HepG2 (cell line): ENCODE measurements around the gene VSIG8. TPM values are rescaled to one million over a fixed set of nuclear protein-coding genes. Genes with fewer than 3 reads are reported as not detected.
A peak's percentile ranks its signal among the peaks of the same experiment; 100 is the strongest.

Experiments used
- ATAC-seq: fragments of 200-7000 bp; cut with Tn5 transposase; 3 replicates; pipeline ENCODE4 v1.9.1; 2020; ENCODE audit warnings: mild to moderate bottlenecking, moderate library complexity
- BruUV-seq: library from RNA; stranded (reverse); fragments of 400-500 nt; replicated peaks from 2 replicates; lab custom pipeline; 2021; lab: Mats Ljungman, UMichigan
- CTCF ChIA-PET: fragments of 300-600 bp; formaldehyde crosslinking; extraction: SDS; loops from one replicate; lab custom pipeline; 2021; ENCODE audit warnings: low total read pairs, inconsistent platforms, low intra/inter-chr PET ratio; lab: Yijun Ruan, JAX
- POLR2A ChIA-PET: fragments of 350-600 bp; sonication (Branson Sonifier 250); formaldehyde crosslinking; loops from one replicate; lab custom pipeline; 2020; ENCODE audit warnings: antibody characterized with exemption, inconsistent platforms; lab: Yijun Ruan, JAX
- DNase-seq: peaks from one replicate; pipeline ENCODE4 v3.0.0-alpha.2; 2015; ENCODE audit warnings: low spot score
- FAIRE-seq: peaks from 3 replicates; lab custom pipeline; 2011; peaks lifted over from hg19 to GRCh38; lab: Jason Lieb, UNC
- H2AFZ ChIP-seq: one replicate; pipeline ENCODE4 v1.6.1; 2011; ENCODE audit warnings: low read length, inconsistent platforms
- H3K27ac ChIP-seq: fragments of 300-600 bp; 3 replicates; pipeline ENCODE4 v1.8.0; 2011; ENCODE audit warnings: mixed run types, mild to moderate bottlenecking, mixed read lengths, low read length, inconsistent platforms; ENCODE audit not compliant: insufficient read depth; ENCODE audit errors: extremely low read length
- H3K27me3 ChIP-seq, 2 experiments: fragments of 200-600 bp in 1 of 2; 2 replicates in 1 of 2; 3 replicates in 1 of 2; pipeline versions ENCODE4 v1.6.0 to v1.8.0; 2011; ENCODE audit warnings: low read length in 2 of 2, mild to moderate bottlenecking in 2 of 2, moderate library complexity in 2 of 2, inconsistent platforms in 1 of 2; ENCODE audit not compliant: insufficient read depth in 2 of 2, control insufficient read depth in 1 of 2
- H3K36me3 ChIP-seq, 2 experiments: fragments of 200-600 bp in 1 of 2; replicated peaks in 1 of 2; 2 replicates in 1 of 2; 3 replicates in 1 of 2; pipeline versions ENCODE4 v1.5.1 to v1.8.0; 2011; ENCODE audit warnings: low read length in 2 of 2, inconsistent platforms in 1 of 2; ENCODE audit not compliant: insufficient read depth in 2 of 2, control insufficient read depth in 1 of 2
- H3K4me1 ChIP-seq: 2 replicates; pipeline ENCODE4 v1.5.1; 2012; ENCODE audit warnings: low read length, inconsistent platforms; ENCODE audit not compliant: insufficient read depth
- H3K4me2 ChIP-seq: 2 replicates; pipeline ENCODE4 v1.6.0; 2011; ENCODE audit warnings: low read depth, low read length, inconsistent platforms
- H3K4me3 ChIP-seq, 3 experiments: fragments of 200-600 bp in 1 of 3; sonication (generic), shearing (Covaris generic) in 1 of 3; replicated peaks in 1 of 3; 2 replicates each; pipeline ENCODE4 v1.5.1; 2011 to 2016; ENCODE audit warnings: low read length in 3 of 3, inconsistent platforms in 2 of 3, low read depth in 2 of 3, mild to moderate bottlenecking in 2 of 3, control low read depth in 1 of 3, mixed read lengths in 1 of 3; ENCODE audit not compliant: insufficient read depth in 1 of 3
- H3K79me2 ChIP-seq: one replicate; pipeline ENCODE4 v1.6.1; 2011; ENCODE audit warnings: low read length, inconsistent platforms; ENCODE audit not compliant: insufficient read depth
- H3K9ac ChIP-seq: 2 replicates; pipeline ENCODE4 v1.6.0; 2011; ENCODE audit warnings: mild to moderate bottlenecking, low read depth, low read length, inconsistent platforms; ENCODE audit not compliant: insufficient read depth
- H3K9me3 ChIP-seq: 2 replicates; pipeline ENCODE4 v1.5.1; 2012; ENCODE audit warnings: mild to moderate bottlenecking, low read length
- H4K20me1 ChIP-seq: 2 replicates; pipeline ENCODE4 v1.6.0; 2011; ENCODE audit warnings: inconsistent platforms, mild to moderate bottlenecking, low read length, moderate library complexity; ENCODE audit not compliant: insufficient read depth
- CHD2 ChIP-seq: IDR thresholded peaks from 2 replicates; pipeline ENCODE4 v1.6.1; 2011; ENCODE audit warnings: low read depth, low read length, improper control_type of control experiment
- ETV5 ChIP-seq: IDR thresholded peaks from 2 replicates; pipeline ENCODE4 v1.6.1; 2018; ENCODE audit warnings: missing biosample characterization, missing genetic modification reagents, inconsistent platforms, borderline replicate concordance
- KMT2B ChIP-seq: IDR thresholded peaks from 2 replicates; pipeline ENCODE4 v1.6.1; 2016; ENCODE audit warnings: missing genetic modification reagents, missing compliant biosample characterization
- MAFG ChIP-seq: sonication (generic); formaldehyde crosslinking; IDR thresholded peaks from 2 replicates; pipeline ENCODE4 v1.5.1; 2020; ENCODE audit warnings: mild to moderate bottlenecking, missing genetic modification reagents
- MATR3 ChIP-seq: sonication (generic); formaldehyde crosslinking; IDR thresholded peaks from 2 replicates; pipeline ENCODE4 v1.4.0; 2020; ENCODE audit warnings: missing genetic modification reagents
- MED13 ChIP-seq: sonication (generic); formaldehyde crosslinking; IDR thresholded peaks from 2 replicates; pipeline ENCODE4 v1.5.0; 2020; ENCODE audit warnings: missing genetic modification reagents
- SKI ChIP-seq: fragments of 450-650 bp; IDR thresholded peaks from one replicate; pipeline ENCODE4 v1.6.1; 2018; ENCODE audit warnings: mild to moderate bottlenecking; ENCODE audit not compliant: partially characterized antibody
- SSRP1 ChIP-seq: IDR thresholded peaks from 2 replicates; pipeline ENCODE4 v1.6.1; 2016; ENCODE audit warnings: control low read depth
- ZC3H13 ChIP-seq: sonication (generic); formaldehyde crosslinking; IDR thresholded peaks from 2 replicates; pipeline ENCODE4 v1.8.1; 2023; ENCODE audit warnings: mild to moderate bottlenecking, missing genetic modification reagents, moderate library complexity
- ZNF556 ChIP-seq: sonication (generic); formaldehyde crosslinking; IDR thresholded peaks from 2 replicates; pipeline ENCODE4 v1.4.0; 2020; ENCODE audit warnings: mild to moderate bottlenecking, missing genetic modification reagents, borderline replicate concordance
- ZNF629 ChIP-seq: sonication (generic); formaldehyde crosslinking; conservative IDR thresholded peaks from 2 replicates; pipeline ENCODE4 v1.5.0; 2020; ENCODE audit warnings: missing genetic modification reagents
- ZNF670 ChIP-seq: sonication (generic); formaldehyde crosslinking; IDR thresholded peaks from 2 replicates; pipeline ENCODE4 v1.8.0; 2022; ENCODE audit warnings: mild to moderate bottlenecking, missing genetic modification reagents, borderline replicate concordance
- ZNF772 ChIP-seq: sonication (generic); formaldehyde crosslinking; IDR thresholded peaks from 2 replicates; pipeline ENCODE4 v1.5.0; 2020; ENCODE audit warnings: mild to moderate bottlenecking, missing genetic modification reagents
- WGBS: methylation state at CpG from one replicate; pipeline ENCODE4 v1.1.6; 2017; ENCODE audit warnings: low lambda C conversion rate; 5-methylcytosine and 5-hydroxymethylcytosine counted together
- in situ Hi-C: cut with HindIII; loops from 2 replicates; pipeline ENCODE4 v1.10.0; 2017; ENCODE audit warnings: low pct_unique_long_range_greater_than_20kb; ENCODE audit not compliant: extremely low pct_ligation_motif_present
- intact Hi-C: fragments of 100-400 bp; cut with micrococcal nuclease; formaldehyde crosslinking; loops from one replicate; pipeline ENCODE4 v1.10.0; 2022; ENCODE audit not compliant: unreplicated experiment
- polyA plus RNA-seq, 8 experiments: library from polyadenylated mRNA; depleted of rRNA in 3 of 8; stranded (reverse) in 7 of 8; unstranded in 1 of 8; fragments of >200 nt; fragmentation: Illumina TruSeq in 4 of 8; extraction: Trizol in 4 of 8; gene quantifications; 2 replicates each; pipeline versions ENCODE4 v1.2.1 to v1.2.3, GENCODE V29; 2011 to 2016; ENCODE audit warnings: low read depth in 4 of 8, missing spikeins in 1 of 8, mixed read lengths in 1 of 8; ENCODE audit not compliant: insufficient read depth in 1 of 8
- total RNA-seq, 5 experiments: library from RNA; depleted of rRNA; stranded (reverse); fragments of >200 nt; fragmentation: Illumina TruSeq; extraction: Trizol; gene quantifications; 2 replicates each; pipeline ENCODE4 v1.2.3, GENCODE V29; 2016; ENCODE audit warnings: low read depth in 1 of 5
- TF ChIP-seq, protein P1 (sequence below): sonication (generic); formaldehyde crosslinking; IDR thresholded peaks from 2 replicates; pipeline ENCODE4 v1.8.0; 2022; ENCODE audit warnings: missing genetic modification reagents, mild to moderate bottlenecking, moderate library complexity, borderline replicate concordance
- TF ChIP-seq, protein P2 (sequence below): sonication (generic); formaldehyde crosslinking; IDR thresholded peaks from 2 replicates; pipeline ENCODE4 v1.5.0; 2020; ENCODE audit warnings: mild to moderate bottlenecking, missing genetic modification reagents
- TF ChIP-seq, protein P3 (sequence below): sonication (generic); formaldehyde crosslinking; IDR thresholded peaks from 2 replicates; pipeline ENCODE4 v1.4.0; 2020; ENCODE audit warnings: missing genetic modification reagents
- TF ChIP-seq, protein P4 (sequence below): sonication (generic); formaldehyde crosslinking; conservative IDR thresholded peaks from 2 replicates; pipeline ENCODE4 v1.4.0; 2020; ENCODE audit warnings: missing genetic modification reagents

VSIG8 gene
- total and polyA plus RNA-seq, 2 of the 13 experiments (the other 11 are each of a cell fraction or from before 2014, with no cell fraction given) = not detected

DNA sequence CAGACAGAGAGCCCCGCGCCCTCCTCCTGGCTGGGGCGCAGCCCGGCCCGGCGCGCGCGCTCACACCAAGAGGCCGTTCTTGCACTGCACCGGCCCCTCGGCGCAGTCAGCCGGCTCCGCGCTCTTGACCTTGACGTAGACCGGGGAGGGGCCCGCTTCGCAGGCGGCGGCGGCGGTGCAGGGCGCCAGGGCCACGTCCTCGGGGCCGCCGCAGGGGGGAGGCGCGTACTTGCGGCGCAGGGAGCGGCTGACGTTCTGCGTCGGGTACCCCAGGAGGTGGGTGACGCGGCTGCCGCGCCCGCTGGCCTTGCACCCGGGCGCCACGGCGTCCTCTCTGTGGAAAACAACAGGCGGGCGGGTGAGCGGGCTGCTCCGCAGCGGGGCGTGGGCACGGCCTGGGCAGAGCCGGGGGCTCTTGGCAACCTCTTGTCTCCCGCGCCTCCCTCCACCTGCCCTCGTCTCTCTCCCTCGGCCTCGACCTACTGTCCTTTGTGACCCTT, 7.7 kb downstream of the VSIG8 start (continued):
- TF ChIP-seq, protein P1, sequence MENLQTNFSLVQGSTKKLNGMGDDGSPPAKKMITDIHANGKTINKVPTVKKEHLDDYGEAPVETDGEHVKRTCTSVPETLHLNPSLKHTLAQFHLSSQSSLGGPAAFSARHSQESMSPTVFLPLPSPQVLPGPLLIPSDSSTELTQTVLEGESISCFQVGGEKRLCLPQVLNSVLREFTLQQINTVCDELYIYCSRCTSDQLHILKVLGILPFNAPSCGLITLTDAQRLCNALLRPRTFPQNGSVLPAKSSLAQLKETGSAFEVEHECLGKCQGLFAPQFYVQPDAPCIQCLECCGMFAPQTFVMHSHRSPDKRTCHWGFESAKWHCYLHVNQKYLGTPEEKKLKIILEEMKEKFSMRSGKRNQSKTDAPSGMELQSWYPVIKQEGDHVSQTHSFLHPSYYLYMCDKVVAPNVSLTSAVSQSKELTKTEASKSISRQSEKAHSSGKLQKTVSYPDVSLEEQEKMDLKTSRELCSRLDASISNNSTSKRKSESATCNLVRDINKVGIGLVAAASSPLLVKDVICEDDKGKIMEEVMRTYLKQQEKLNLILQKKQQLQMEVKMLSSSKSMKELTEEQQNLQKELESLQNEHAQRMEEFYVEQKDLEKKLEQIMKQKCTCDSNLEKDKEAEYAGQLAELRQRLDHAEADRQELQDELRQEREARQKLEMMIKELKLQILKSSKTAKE (CRISPR knock-in tag) = peak; percentile 65; the same call in 1 of the 2 replicates
- TF ChIP-seq ZC3H13 (CRISPR knock-in tag) (no peak), ZNF556 (no peak), SKI (peak; percentile 54)
- TF ChIP-seq, protein P2, sequence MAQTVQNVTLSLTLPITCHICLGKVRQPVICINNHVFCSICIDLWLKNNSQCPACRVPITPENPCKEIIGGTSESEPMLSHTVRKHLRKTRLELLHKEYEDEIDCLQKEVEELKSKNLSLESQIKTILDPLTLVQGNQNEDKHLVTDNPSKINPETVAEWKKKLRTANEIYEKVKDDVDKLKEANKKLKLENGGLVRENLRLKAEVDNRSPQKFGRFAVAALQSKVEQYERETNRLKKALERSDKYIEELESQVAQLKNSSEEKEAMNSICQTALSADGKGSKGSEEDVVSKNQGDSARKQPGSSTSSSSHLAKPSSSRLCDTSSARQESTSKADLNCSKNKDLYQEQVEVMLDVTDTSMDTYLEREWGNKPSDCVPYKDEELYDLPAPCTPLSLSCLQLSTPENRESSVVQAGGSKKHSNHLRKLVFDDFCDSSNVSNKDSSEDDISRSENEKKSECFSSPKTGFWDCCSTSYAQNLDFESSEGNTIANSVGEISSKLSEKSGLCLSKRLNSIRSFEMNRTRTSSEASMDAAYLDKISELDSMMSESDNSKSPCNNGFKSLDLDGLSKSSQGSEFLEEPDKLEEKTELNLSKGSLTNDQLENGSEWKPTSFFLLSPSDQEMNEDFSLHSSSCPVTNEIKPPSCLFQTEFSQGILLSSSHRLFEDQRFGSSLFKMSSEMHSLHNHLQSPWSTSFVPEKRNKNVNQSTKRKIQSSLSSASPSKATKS (CRISPR knock-in tag) = no peak

DNA sequence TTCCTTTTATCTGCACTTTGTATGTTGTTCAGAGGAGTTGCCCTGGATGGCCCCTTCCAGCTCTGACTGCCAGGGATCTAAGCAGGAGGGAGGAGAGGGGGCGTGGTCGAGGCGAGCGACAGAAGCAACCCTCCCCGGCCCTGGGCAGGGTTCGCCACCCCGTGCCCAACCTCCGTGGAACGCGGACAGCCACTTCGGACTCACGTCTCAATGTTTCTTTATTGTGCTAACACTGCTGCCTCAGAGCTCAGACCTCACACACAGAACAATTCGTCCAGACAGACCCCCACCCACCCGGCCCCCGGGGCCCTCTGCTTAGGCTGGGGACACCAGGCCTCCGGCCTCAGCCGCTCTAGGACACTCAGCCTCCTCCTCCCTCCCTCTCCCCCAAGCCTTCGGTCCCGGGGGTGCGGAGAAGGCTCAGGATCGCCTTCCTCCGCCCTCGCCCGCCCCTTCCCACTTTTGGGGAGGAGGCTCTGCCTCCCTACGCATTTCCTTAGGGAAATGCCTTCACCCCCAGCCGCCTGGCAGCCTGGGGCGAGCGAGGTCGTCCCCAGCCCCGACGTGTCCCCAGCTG, 8.3 kb downstream of the VSIG8 start:
- Histone ChIP-seq H3K79me2 (no peaks in the 10 kb centered on the region), H2AFZ (no peak overlapping the region), H3K4me3 (peak overlapping the region in 1 of 3 experiments; percentile 33; a peak in 2 of 6 replicates), H3K9ac (no peak overlapping the region), H3K36me3 (no peaks in the 10 kb centered on the region), H3K4me1 (no peaks in the 10 kb centered on the region), H3K4me2 (peak overlapping the region; percentile 42), H3K9me3 (no peaks in the 10 kb centered on the region), H3K27ac (no peak overlapping the region), H3K27me3 (peaks cover 4 to 27% of the 10 kb centered on the region in 2 experiments; a peak in 4 of 5 replicates), H4K20me1 (no peaks in the 10 kb centered on the region)
- FAIRE-seq (no peak), ATAC-seq (peak; percentile 36), DNase-seq (no peak)
- 7% methylated on average over 24 of the region's 31 CpGs for WGBS
- in situ Hi-C loops = no loop called here
- POLR2A ChIA-PET = no interaction called here
- CTCF ChIA-PET = no interaction called here
- intact Hi-C loops = no loop called here
- BruUV-seq = no TSS peak
- TF ChIP-seq KMT2B (no peak), ZNF772 (CRISPR knock-in tag) (no peak), MAFG (CRISPR knock-in tag) (no peak), ZNF670 (no peak), SSRP1 (CRISPR knock-in tag) (no peak), CHD2 (no peak), ZNF629 (CRISPR knock-in tag) (no peak), ETV5 (no peak), MED13 (CRISPR knock-in tag) (no peak), MATR3 (CRISPR knock-in tag) (no peak)
- TF ChIP-seq, protein P3, sequence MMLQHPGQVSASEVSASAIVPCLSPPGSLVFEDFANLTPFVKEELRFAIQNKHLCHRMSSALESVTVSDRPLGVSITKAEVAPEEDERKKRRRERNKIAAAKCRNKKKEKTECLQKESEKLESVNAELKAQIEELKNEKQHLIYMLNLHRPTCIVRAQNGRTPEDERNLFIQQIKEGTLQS = no peak
- TF ChIP-seq, protein P4, sequence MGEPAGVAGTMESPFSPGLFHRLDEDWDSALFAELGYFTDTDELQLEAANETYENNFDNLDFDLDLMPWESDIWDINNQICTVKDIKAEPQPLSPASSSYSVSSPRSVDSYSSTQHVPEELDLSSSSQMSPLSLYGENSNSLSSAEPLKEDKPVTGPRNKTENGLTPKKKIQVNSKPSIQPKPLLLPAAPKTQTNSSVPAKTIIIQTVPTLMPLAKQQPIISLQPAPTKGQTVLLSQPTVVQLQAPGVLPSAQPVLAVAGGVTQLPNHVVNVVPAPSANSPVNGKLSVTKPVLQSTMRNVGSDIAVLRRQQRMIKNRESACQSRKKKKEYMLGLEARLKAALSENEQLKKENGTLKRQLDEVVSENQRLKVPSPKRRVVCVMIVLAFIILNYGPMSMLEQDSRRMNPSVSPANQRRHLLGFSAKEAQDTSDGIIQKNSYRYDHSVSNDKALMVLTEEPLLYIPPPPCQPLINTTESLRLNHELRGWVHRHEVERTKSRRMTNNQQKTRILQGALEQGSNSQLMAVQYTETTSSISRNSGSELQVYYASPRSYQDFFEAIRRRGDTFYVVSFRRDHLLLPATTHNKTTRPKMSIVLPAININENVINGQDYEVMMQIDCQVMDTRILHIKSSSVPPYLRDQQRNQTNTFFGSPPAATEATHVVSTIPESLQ (CRISPR knock-in tag) = no peak
